Endometrium (tissue), 2 donors: ENCODE measurements around the gene TSPAN15.

Source experiments
- FAIRE-seq: peaks from 2 replicates; lab custom pipeline; 2012; peaks lifted over from hg19 to GRCh38; lab: Jason Lieb, UNC
- donor health status: control.
- donor health status: control.

TSPAN15 gene

GRCh38 chr10:69451209-69451783, at the start of gene TSPAN15:
Gene TSPAN15 (plus strand): TSS chr10:69451465. CDS start chr10:69451595, 130 bp downstream.
- no peak for FAIRE-seq

GRCh38 chr10:69402386-69402785, 48.9 kb upstream of the TSPAN15 start:
- FAIRE-seq: no peak

GRCh38 chr10:69403066-69403465, 48.2 kb upstream of the TSPAN15 start:
- FAIRE-seq: no peak

- FAIRE-seq: no peak
These were observed 47.7 kb upstream of the TSPAN15 start for GRCh38 chr10:69403519-69403918.

GRCh38 chr10:69404786-69405185, 46.5 kb upstream of the TSPAN15 start:
- no peak for FAIRE-seq

- no peak for FAIRE-seq
These were observed 46.0 kb upstream of the TSPAN15 start for GRCh38 chr10:69405221-69405620.

GRCh38 chr10:69406302-69406811, 44.9 kb upstream of the TSPAN15 start:
- no peak for FAIRE-seq

GRCh38 chr10:69406816-69407580, 44.3 kb upstream of the TSPAN15 start:
- no peak for FAIRE-seq

GRCh38 chr10:69407621-69408301, 43.5 kb upstream of the TSPAN15 start:
- no peak for FAIRE-seq

GRCh38 chr10:69408318-69409175, 42.7 kb upstream of the TSPAN15 start:
- peak; percentile 63 for FAIRE-seq

GRCh38 chr10:69409176-69409495, 42.1 kb upstream of the TSPAN15 start:
- FAIRE-seq: no peak

GRCh38 chr10:69409968-69410367, 41.3 kb upstream of the TSPAN15 start:
- no peak for FAIRE-seq

GRCh38 chr10:69410487-69410886, 40.8 kb upstream of the TSPAN15 start:
- FAIRE-seq: no peak

- FAIRE-seq: no peak
These were observed 39.8 kb upstream of the TSPAN15 start for GRCh38 chr10:69411476-69411875.

GRCh38 chr10:69412232-69412790, 39.0 kb upstream of the TSPAN15 start:
- no peak for FAIRE-seq

GRCh38 chr10:69413221-69413865, 37.9 kb upstream of the TSPAN15 start:
- no peak for FAIRE-seq

- FAIRE-seq: no peak
These were observed 36.9 kb upstream of the TSPAN15 start for GRCh38 chr10:69414036-69415018.

- no peak for FAIRE-seq
These were observed 36.2 kb upstream of the TSPAN15 start for GRCh38 chr10:69415049-69415448.

GRCh38 chr10:69415951-69416350, 35.3 kb upstream of the TSPAN15 start:
- FAIRE-seq: no peak

- no peak for FAIRE-seq
These were observed 34.6 kb upstream of the TSPAN15 start, which contains the start of gene TACR2 for GRCh38 chr10:69416695-69417094. Gene TACR2 (minus strand): TSS chr10:69416918. CDS start chr10:69416323, 595 bp downstream.
